OCI-LY1 (cell line): ENCODE measurements around the gene CDH20.

Source experiments
- EZH2 ChIP-seq: fragments of 200-600 bp; sonication (generic), shearing (Covaris generic); IDR thresholded peaks from 2 replicates; pipeline ENCODE4 v1.8.0; 2017; ENCODE audit warnings: borderline replicate concordance, mixed run types, mild to moderate bottlenecking, antibody characterized with exemption, low read length, moderate library complexity, mixed read lengths
- TF ChIP-seq, protein P1 (sequence below): fragments of 200-600 bp; sonication (generic), shearing (Covaris generic); IDR thresholded peaks from 2 replicates; pipeline ENCODE4 v1.5.1; 2017; ENCODE audit warnings: mild to moderate bottlenecking, antibody characterized with exemption, low read length, moderate library complexity, mixed read lengths

DNA sequence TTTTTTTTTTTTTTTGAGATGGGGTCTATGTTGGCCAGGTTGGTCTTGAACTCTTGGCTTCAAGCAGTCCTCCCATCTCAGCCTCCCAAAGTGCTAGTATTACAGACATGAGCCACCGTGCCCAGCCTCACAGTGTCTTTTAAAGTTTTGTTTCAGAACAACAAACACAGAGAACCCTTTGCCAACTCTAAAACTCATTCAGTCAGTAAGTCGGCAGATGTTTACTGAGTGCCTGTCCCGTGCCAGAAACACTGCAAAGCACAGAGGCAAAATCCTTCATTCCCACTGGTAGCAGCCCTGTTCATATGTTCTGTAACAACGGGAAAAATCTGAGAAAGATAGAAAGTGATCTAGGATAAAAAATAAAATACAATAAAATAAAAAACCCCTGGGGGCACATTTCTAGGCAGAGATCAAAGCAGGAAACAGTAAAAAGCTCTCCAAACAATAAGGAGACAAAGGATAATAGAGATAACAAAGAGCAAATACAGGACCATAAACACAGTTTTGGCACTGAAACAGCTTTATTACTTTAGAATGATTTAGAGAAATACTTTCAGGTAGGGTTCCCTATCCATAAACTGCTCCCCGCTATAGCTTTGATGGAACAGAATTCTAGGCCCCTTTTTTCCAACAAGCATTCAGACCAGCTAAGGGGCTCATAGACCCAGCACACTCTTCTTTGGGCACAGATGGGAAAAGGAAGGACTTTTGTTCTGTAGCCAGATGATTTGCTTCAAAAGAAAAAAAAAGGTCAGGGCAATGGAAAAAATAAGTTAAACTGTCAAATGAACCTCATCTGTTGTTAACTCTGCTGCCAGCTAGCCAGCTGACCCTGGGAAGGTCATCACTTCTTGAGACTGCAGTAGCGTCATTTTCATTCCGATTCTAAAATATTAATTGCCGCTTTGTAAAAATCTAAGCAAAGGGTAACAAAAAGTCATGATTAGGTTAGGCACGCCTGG, 212.3 kb downstream of the CDH20 start:
- TF ChIP-seq, protein P1, sequence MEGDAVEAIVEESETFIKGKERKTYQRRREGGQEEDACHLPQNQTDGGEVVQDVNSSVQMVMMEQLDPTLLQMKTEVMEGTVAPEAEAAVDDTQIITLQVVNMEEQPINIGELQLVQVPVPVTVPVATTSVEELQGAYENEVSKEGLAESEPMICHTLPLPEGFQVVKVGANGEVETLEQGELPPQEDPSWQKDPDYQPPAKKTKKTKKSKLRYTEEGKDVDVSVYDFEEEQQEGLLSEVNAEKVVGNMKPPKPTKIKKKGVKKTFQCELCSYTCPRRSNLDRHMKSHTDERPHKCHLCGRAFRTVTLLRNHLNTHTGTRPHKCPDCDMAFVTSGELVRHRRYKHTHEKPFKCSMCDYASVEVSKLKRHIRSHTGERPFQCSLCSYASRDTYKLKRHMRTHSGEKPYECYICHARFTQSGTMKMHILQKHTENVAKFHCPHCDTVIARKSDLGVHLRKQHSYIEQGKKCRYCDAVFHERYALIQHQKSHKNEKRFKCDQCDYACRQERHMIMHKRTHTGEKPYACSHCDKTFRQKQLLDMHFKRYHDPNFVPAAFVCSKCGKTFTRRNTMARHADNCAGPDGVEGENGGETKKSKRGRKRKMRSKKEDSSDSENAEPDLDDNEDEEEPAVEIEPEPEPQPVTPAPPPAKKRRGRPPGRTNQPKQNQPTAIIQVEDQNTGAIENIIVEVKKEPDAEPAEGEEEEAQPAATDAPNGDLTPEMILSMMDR = no peak
- no peak for TF ChIP-seq EZH2
